HG03571 (cell line): ENCODE data around the gene RNF182.

Experiments used
- ATAC-seq: cut with Tn5 transposase; IDR thresholded peaks from one replicate; pipeline ENCODE4 v1.9.1; 2021; ENCODE audit not compliant: unreplicated experiment

The RNF182 gene

GRCh38 chr6:14028631-14029030 is 103.9 kb downstream of the RNF182 start:
- ATAC-seq = no peak

- ATAC-seq = no peak
Measured at GRCh38 chr6:14029605-14030004, 104.9 kb downstream of the RNF182 start.
